T follicular helper cell (primary cell): ENCODE measurements around the gene CFAP99.
"Not testable (repeated sequence)": the region's sequence is repeated elsewhere in the genome, so short reads cannot be mapped to it uniquely, and the experiment has no call there.

Source experiments
- DNase-seq: peaks from one replicate; pipeline ENCODE4 v3.0.0-alpha.2; 2020; ENCODE audit warnings: low read depth
- total RNA-seq, 2 experiments: gene quantifications; one replicate each; lab custom pipeline; 2026; lab: John Stamatoyannopoulos, UW

The CFAP99 gene
- total RNA-seq, result 0 to 0.04 reads per million in 2 experiments

- peak; percentile 99 for DNase-seq
Measured at GRCh38 chr4:2418650-2419571, at the start of gene CFAP99. Gene CFAP99 (plus strand): TSS chr4:2418955.

GRCh38 chr4:2370597-2371320 lies 48.0 kb upstream of the CFAP99 start:
- DNase-seq, result no peak

GRCh38 chr4:2371765-2372487 lies 46.8 kb upstream of the CFAP99 start:
- DNase-seq, result no peak

GRCh38 chr4:2372488-2373030 lies 46.2 kb upstream of the CFAP99 start:
- no peak for DNase-seq

- DNase-seq, result no peak
Measured at GRCh38 chr4:2373532-2373931, 45.2 kb upstream of the CFAP99 start.

- no peak for DNase-seq
Measured at GRCh38 chr4:2375427-2375826, 43.3 kb upstream of the CFAP99 start.

- DNase-seq, result no peak
Measured at GRCh38 chr4:2377241-2377640, 41.5 kb upstream of the CFAP99 start.

- DNase-seq, result no peak
Measured at GRCh38 chr4:2378401-2378800, 40.4 kb upstream of the CFAP99 start.

GRCh38 chr4:2378898-2379297 lies 39.9 kb upstream of the CFAP99 start:
- DNase-seq, result no peak

GRCh38 chr4:2380589-2380988 lies 38.2 kb upstream of the CFAP99 start:
- not testable (repeated sequence) for DNase-seq

GRCh38 chr4:2382769-2383202 lies 36.0 kb upstream of the CFAP99 start:
- not testable (repeated sequence) for DNase-seq

GRCh38 chr4:2383220-2383631 lies 35.5 kb upstream of the CFAP99 start:
- DNase-seq, result not testable (repeated sequence)

GRCh38 chr4:2383760-2384159 lies 35.0 kb upstream of the CFAP99 start:
- DNase-seq, result no peak

GRCh38 chr4:2384245-2384644 lies 34.5 kb upstream of the CFAP99 start:
- DNase-seq, result no peak

GRCh38 chr4:2385516-2385915 lies 33.2 kb upstream of the CFAP99 start:
- DNase-seq, result no peak

GRCh38 chr4:2386717-2387116 lies 32.0 kb upstream of the CFAP99 start:
- DNase-seq, result no peak

GRCh38 chr4:2387218-2387617 lies 31.5 kb upstream of the CFAP99 start:
- no peak for DNase-seq

- no peak for DNase-seq
Measured at GRCh38 chr4:2387829-2388228, 30.9 kb upstream of the CFAP99 start.

- DNase-seq, result no peak
Measured at GRCh38 chr4:2388429-2389182, 30.1 kb upstream of the CFAP99 start.

GRCh38 chr4:2389691-2390090 lies 29.1 kb upstream of the CFAP99 start:
- no peak for DNase-seq

- DNase-seq, result no peak
Measured at GRCh38 chr4:2390146-2390545, 28.6 kb upstream of the CFAP99 start.
